Upper lobe of left lung (tissue), 6 donors: ENCODE measurements around the gene ULK1. TPM values are rescaled to one million over a fixed set of nuclear protein-coding genes. Genes with fewer than 3 reads are reported as not detected.
"Not testable (repeated sequence)": the region's sequence is repeated elsewhere in the genome, so short reads cannot be mapped to it uniquely, and the experiment has no call there.

Source experiments
- ATAC-seq, 2 donors: fragments of 200-7000 bp; cut with Tn5 transposase; one replicate each; pipeline ENCODE4 v1.9.1; 2022; ENCODE audit warnings: mild to moderate bottlenecking in 2 of 2, moderate library complexity in 2 of 2; ENCODE audit not compliant: low FRiP score in 2 of 2
- DNase-seq, 2 donors: peaks; one replicate each; pipeline ENCODE4 v3.0.0-alpha.2; 2019 to 2020
- H3K27ac ChIP-seq, 4 donors: fragments of 200-600 bp; sonication (generic); one replicate each; pipeline ENCODE4 v1.5.1; 2016 to 2019
- H3K27me3 ChIP-seq, 4 donors: fragments of 200-600 bp; sonication (generic); one replicate each; pipeline ENCODE4 v1.5.1; 2017 to 2019
- H3K36me3 ChIP-seq, 4 donors: fragments of 200-600 bp; sonication (generic); one replicate each; pipeline ENCODE4 v1.5.1; 2016 to 2019
- H3K4me1 ChIP-seq, 4 donors: fragments of 200-600 bp; sonication (generic); one replicate each; pipeline ENCODE4 v1.5.1; 2018 to 2019
- H3K4me3 ChIP-seq, 4 donors: fragments of 200-600 bp; sonication (generic); one replicate each; pipeline ENCODE4 v1.5.1; 2017 to 2019; ENCODE audit warnings: mild to moderate bottlenecking in 2 of 4, moderate library complexity in 1 of 4
- H3K9me3 ChIP-seq, 4 donors: fragments of 200-600 bp; sonication (generic); one replicate each; pipeline ENCODE4 v1.5.1; 2018 to 2019
- EP300 ChIP-seq, 4 donors: sonication (generic); formaldehyde crosslinking; IDR thresholded peaks; one replicate each; pipeline ENCODE4 v1.5.1; 2017; ENCODE audit warnings: antibody characterized with exemption in 4 of 4, control low read depth in 2 of 4
- POLR2A ChIP-seq, 4 donors: fragments of 450-650 bp; IDR thresholded peaks; one replicate each; pipeline ENCODE4 v1.5.1; 2016 to 2017; ENCODE audit warnings: antibody characterized with exemption in 4 of 4, mild to moderate bottlenecking in 2 of 4
- POLR2AphosphoS5 ChIP-seq, 2 donors: sonication (generic); formaldehyde crosslinking; IDR thresholded peaks; one replicate each; pipeline ENCODE4 v1.5.1; 2017; ENCODE audit warnings: antibody characterized with exemption in 2 of 2
- WGBS, 2 donors: methylation state at CpG; one replicate each; pipeline ENCODE4 v1.1.5; 2017 to 2018; 5-methylcytosine and 5-hydroxymethylcytosine counted together
- total RNA-seq, 6 donors: library from RNA; depleted of rRNA in 4 of 6; stranded (reverse); fragments of >200 nt in 4 of 6; gene quantifications; one replicate each; pipeline versions ENCODE4 v1.1.0 to v1.2.1, GENCODE V29; 2016 to 2021
- TF ChIP-seq, protein P1 (sequence below), 6 experiments: fragments of 450-650 bp in 4 of 6; fragments of 200-600 bp in 2 of 6; sonication (generic) in 2 of 6; IDR thresholded peaks; one replicate each; pipeline ENCODE4 v1.5.1; 2016 to 2019; ENCODE audit warnings: antibody characterized with exemption in 6 of 6
- donor health status: DM: no; HTN: no; CAD: no; lungs with moderate emphysema.
- donor health status: DM: no; HTN: yes; CAD: no; lungs with severe emphysema.

Gene ULK1
- total RNA-seq, 6 donors from 2014 or later, result 6.8 to 93.2 (median 40.7) TPM

DNA sequence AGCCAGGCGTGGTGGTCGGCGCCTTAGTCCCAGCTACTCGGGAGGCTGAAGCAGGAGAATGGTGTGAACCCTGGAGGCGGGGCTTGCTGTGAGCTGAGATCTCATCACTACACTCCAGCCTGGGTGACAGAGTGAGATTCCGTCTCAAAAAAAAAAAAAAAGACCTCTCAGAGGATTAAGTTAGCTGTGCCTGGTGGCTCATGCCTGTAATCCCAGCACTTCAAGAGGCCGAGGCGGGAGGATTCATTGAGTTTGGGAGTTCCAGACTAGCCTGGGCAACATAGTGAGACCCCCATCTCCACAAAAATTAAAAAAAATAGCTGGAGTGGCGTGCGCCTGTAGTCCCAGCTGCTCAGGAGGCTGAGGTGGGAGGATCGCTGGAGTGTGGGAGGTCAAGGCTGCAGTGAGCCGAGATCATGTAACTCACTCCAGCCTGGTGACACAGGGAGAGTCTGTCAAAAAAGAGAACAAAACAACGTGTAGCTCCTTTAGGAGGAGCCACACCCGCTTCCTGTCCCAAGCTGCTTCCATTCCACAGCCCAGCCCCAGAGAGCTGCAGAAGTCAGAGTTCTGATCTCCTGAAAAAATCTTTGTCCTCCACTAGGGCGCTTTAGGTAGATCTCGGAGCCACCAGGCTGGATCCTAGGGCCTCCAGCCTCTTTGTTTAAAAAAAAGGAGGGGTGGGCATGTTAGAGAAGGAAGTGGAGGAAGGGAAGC lies 11.5 kb upstream of the ULK1 start:
- H3K27ac ChIP-seq, result no peak overlapping the region
- ATAC-seq, result peak; percentile 26 to 74
- H3K4me1 ChIP-seq, result peaks cover 0 to 8% (median 3%) of the 10 kb centered on the region in 4 donors
- peak in 1 of 2 donors; percentile 44 for DNase-seq
- peaks cover 0 to 6% (median 0%) of the 10 kb centered on the region in 4 donors for H3K9me3 ChIP-seq
- H3K4me3 ChIP-seq, result no peak overlapping the region
- H3K27me3 ChIP-seq, result no peaks in the 10 kb centered on the region
- 72 to 81% methylated on average over 16 of the region's 16 CpGs for WGBS, 2 donors
- H3K36me3 ChIP-seq, result no peaks in the 10 kb centered on the region
- TF ChIP-seq EP300 (IDR thresholded peaks at IDR 0.05), result no peak
- TF ChIP-seq, protein P1, sequence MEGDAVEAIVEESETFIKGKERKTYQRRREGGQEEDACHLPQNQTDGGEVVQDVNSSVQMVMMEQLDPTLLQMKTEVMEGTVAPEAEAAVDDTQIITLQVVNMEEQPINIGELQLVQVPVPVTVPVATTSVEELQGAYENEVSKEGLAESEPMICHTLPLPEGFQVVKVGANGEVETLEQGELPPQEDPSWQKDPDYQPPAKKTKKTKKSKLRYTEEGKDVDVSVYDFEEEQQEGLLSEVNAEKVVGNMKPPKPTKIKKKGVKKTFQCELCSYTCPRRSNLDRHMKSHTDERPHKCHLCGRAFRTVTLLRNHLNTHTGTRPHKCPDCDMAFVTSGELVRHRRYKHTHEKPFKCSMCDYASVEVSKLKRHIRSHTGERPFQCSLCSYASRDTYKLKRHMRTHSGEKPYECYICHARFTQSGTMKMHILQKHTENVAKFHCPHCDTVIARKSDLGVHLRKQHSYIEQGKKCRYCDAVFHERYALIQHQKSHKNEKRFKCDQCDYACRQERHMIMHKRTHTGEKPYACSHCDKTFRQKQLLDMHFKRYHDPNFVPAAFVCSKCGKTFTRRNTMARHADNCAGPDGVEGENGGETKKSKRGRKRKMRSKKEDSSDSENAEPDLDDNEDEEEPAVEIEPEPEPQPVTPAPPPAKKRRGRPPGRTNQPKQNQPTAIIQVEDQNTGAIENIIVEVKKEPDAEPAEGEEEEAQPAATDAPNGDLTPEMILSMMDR (IDR thresholded peaks at IDR 0.05), result no peak
- no peak for TF ChIP-seq POLR2A (IDR thresholded peaks at IDR 0.05)
- TF ChIP-seq POLR2AphosphoS5 (IDR thresholded peaks at IDR 0.05), result no peak

DNA sequence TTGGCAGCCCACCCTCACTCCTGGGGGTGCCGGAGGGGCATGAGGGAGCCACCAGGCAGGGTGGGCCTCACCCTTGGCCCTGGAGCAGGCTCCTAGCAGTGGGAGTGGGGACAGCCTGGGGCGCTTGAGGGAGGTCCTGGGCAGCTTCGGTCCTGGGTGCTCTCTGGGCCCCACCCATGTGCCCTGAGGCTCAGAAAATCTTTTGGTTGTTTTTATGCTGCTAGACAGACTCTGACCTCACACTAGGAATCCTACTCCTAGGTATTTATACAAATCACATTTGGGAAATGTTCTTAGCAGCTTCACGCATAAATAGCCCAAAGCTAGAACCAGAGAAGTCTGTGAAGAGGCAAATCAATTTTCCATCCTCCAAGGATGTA lies 10.9 kb upstream of the ULK1 start:
- Histone ChIP-seq H3K4me3 (no peak overlapping the region), H3K4me1 (peaks cover 0 to 8% (median 3%) of the 10 kb centered on the region in 4 donors), H3K36me3 (no peaks in the 10 kb centered on the region), H3K27ac (no peak overlapping the region), H3K9me3 (peaks cover 0 to 6% (median 0%) of the 10 kb centered on the region in 4 donors), H3K27me3 (no peaks in the 10 kb centered on the region)
- DNase-seq, result no peak
- ATAC-seq, result peak; percentile 14 to 75
- TF ChIP-seq, protein P1 (IDR thresholded peaks at IDR 0.05), result no peak
- no peak for TF ChIP-seq EP300 (IDR thresholded peaks at IDR 0.05)
- TF ChIP-seq POLR2AphosphoS5 (IDR thresholded peaks at IDR 0.05), result no peak
- no peak for TF ChIP-seq POLR2A (IDR thresholded peaks at IDR 0.05)
- WGBS, 2 donors, result 80 to 87% methylated on average over 4 of the region's 4 CpGs

DNA sequence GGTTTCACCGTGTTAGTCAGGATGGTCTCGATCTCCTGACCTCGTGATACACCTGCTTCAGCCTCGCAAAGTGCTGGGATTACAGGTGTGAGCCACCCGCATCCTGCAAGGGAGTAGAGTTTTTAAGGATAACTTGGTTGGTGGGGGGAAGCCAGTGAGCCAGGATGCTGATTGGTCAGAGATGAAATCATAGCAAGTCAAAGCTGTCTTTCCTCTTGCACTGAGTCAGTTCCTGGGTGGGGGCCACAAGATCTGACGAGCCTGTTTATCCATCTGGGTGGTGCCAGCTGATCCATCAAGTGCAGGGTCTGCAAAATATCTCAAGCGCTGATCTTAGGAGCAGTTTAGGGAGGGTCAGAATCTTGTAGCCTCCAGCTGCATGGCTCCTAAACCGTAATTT lies 9.3 kb upstream of the ULK1 start:
- not testable (repeated sequence) for H3K27me3 ChIP-seq, H3K27ac ChIP-seq, H3K4me1 ChIP-seq, H3K36me3 ChIP-seq, DNase-seq, H3K9me3 ChIP-seq, H3K4me3 ChIP-seq, ATAC-seq
- WGBS, 2 donors, result 83 to 100% methylated on average over 7 to 8 of the region's 8 CpGs

DNA sequence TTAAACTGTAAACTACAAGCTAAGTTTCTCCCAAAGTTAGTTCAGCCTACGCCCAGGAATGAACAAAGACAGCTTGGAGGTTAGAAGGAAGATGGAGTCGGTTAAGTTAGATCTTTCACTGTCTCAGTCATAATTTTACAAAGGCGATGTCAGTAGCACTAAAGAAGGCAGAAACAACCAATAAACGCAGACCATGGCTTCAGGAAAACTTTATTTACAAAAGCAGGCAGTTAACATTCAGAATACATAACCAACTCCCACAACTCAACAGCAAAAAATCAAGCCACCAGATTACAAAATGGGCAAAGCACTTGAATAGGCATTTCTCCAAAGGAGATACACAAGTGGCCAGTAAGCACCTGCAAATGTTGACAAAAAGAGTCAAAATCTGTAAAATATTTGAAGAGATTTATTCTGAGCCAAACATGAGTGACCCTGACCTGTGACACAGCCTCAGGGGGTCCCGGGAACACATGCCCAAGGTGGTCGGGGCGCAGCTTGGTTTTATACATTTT lies 8.8 kb upstream of the ULK1 start:
- DNase-seq (no peak), ATAC-seq (no peak)
- 91 to 93% methylated on average over 7 of the region's 7 CpGs for WGBS, 2 donors
- Histone ChIP-seq H3K27me3 (no peaks in the 10 kb centered on the region), H3K4me1 (peaks cover 0 to 8% (median 3%) of the 10 kb centered on the region in 4 donors), H3K27ac (no peak overlapping the region), H3K36me3 (no peaks in the 10 kb centered on the region), H3K9me3 (peaks cover 0 to 6% (median 0%) of the 10 kb centered on the region in 4 donors), H3K4me3 (no peak overlapping the region)
- no peak for TF ChIP-seq EP300 (IDR thresholded peaks at IDR 0.05)
- TF ChIP-seq, protein P1 (IDR thresholded peaks at IDR 0.05), result no peak
- no peak for TF ChIP-seq POLR2AphosphoS5 (IDR thresholded peaks at IDR 0.05)
- TF ChIP-seq POLR2A (IDR thresholded peaks at IDR 0.05), result no peak

DNA sequence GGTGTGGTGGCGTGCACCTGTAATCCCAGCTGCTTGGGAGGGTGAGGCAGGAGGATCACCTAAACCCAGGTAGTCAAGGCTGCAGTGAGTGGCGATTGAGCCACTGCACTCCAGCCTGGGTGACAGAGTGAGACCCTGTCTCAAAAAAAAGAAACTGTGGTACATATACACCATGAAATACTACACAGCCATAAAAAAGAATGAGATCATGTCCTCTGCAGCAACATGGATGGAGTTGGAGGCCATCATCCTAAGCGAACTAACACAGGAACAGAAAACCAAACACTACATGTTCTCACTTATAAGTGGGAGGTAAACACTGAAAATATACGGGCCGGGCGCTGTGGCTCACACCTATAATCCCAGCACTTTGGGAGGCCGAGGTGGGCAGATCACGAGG lies 2.7 kb upstream of the ULK1 start:
- peaks cover 11 to 17% (median 13%) of the 10 kb centered on the region in 4 donors for H3K4me1 ChIP-seq
- not testable (repeated sequence) for H3K27ac ChIP-seq, H3K9me3 ChIP-seq, ATAC-seq, H3K36me3 ChIP-seq, DNase-seq, H3K4me3 ChIP-seq, H3K27me3 ChIP-seq
- 81 to 85% methylated on average over 8 of the region's 8 CpGs for WGBS, 2 donors
